HL-60/S4 treated with phorbol 12-myristate 13-acetate at 8.2 ng/mL for 4 days and 3 days (cell line): ENCODE data around the gene SEC31A.
"Not testable (repeated sequence)": the region's sequence is repeated elsewhere in the genome, so short reads cannot be mapped to it uniquely, and the experiment has no call there.

Experiments used
- in situ Hi-C: fragments of 300-500 bp; cut with MboI; formaldehyde crosslinking; loops from 2 replicates; pipeline ENCODE4 v1.15.0; 2022; ENCODE audit warnings: low sequenced_read_pairs

The SEC31A gene, protein sequence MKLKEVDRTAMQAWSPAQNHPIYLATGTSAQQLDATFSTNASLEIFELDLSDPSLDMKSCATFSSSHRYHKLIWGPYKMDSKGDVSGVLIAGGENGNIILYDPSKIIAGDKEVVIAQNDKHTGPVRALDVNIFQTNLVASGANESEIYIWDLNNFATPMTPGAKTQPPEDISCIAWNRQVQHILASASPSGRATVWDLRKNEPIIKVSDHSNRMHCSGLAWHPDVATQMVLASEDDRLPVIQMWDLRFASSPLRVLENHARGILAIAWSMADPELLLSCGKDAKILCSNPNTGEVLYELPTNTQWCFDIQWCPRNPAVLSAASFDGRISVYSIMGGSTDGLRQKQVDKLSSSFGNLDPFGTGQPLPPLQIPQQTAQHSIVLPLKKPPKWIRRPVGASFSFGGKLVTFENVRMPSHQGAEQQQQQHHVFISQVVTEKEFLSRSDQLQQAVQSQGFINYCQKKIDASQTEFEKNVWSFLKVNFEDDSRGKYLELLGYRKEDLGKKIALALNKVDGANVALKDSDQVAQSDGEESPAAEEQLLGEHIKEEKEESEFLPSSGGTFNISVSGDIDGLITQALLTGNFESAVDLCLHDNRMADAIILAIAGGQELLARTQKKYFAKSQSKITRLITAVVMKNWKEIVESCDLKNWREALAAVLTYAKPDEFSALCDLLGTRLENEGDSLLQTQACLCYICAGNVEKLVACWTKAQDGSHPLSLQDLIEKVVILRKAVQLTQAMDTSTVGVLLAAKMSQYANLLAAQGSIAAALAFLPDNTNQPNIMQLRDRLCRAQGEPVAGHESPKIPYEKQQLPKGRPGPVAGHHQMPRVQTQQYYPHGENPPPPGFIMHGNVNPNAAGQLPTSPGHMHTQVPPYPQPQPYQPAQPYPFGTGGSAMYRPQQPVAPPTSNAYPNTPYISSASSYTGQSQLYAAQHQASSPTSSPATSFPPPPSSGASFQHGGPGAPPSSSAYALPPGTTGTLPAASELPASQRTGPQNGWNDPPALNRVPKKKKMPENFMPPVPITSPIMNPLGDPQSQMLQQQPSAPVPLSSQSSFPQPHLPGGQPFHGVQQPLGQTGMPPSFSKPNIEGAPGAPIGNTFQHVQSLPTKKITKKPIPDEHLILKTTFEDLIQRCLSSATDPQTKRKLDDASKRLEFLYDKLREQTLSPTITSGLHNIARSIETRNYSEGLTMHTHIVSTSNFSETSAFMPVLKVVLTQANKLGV

DNA sequence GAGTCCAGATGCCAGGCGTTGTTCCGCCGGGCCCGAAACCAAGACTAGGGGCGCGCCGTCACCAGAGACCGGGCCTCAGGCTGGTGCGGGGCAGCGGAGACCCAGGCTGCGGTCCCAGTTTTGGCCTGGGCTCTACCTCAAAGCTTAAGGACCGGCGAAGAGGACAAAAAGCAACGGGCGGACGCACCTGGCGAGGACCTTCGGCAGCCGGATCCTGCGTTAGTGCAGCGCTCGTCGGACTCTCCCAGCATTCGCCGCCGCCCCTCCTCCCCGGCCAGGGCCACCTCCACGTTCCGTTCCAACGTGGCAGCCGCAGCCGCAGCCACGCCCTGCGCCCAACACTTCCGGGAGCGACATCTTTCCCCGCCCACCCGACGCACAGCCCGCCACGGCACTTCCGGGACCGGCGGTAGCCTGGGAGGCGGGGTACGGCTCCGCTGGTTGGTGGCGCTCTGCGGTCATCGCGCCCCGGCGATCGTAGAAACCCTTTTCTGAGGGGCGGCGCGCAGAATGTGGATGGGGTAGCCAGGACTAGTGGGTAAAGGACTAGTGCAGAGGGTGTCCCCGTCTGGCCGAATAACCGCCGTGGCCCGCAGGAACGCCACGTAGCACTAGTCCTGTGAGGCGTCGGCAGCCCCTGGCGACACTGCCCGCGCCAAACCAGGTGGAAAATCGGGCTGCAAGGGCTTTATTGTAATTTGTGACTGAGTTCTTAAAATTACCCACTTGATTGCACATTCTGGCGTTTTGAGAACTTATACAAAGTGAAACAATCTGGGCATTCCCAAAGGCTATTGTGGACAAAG is at the start of gene SEC31A:
Gene SEC31A, minus strand, starts transcription at position 253 of the 806 bp plus-strand sequence. CDS start 9,217 bp downstream, outside the sequence.
- in situ Hi-C loops: loop anchor here (25.0 kb wide), 1 partner anchor 396 kb away; the partner anchor contains the start of gene COQ2

DNA sequence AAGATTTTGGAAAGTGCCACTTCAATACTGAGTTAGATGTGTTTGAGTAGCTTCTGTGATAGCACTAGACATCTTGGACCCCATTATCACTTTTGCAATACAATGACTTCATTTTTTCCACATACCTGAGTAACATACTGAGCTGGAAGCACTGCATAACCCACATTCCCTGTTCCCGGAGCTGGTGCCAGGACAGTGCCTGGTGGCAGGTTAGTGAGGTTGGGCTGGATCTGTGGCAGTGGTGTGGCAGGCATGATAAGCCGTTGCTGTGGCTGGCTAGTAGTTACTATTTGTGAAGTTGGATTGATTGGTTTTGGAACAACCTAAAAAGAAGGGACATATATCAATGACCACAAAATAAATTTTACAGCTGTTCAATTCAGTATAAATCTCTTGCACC is 48.5 kb upstream of the SEC31A start:
- in situ Hi-C loops: no loop called here

DNA sequence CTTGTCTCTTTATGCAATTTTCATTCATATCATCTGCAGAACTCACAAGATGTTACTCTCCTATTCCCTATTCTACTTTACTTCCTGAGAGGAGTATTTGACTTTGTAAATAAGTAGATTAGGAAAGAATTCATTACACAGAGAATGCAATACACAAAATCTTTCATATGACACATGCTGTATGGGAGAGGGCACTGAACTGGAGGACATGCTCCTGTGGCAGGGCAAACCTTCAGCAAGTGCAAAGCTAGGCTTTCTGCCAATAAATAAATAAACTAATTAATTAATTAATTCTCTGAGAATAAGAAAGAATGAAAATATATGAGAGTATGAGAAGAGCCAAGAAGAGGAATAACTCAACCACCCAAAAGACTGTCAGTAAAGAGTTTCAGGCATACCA is 43.5 kb upstream of the SEC31A start:
- in situ Hi-C loops: no loop called here

DNA sequence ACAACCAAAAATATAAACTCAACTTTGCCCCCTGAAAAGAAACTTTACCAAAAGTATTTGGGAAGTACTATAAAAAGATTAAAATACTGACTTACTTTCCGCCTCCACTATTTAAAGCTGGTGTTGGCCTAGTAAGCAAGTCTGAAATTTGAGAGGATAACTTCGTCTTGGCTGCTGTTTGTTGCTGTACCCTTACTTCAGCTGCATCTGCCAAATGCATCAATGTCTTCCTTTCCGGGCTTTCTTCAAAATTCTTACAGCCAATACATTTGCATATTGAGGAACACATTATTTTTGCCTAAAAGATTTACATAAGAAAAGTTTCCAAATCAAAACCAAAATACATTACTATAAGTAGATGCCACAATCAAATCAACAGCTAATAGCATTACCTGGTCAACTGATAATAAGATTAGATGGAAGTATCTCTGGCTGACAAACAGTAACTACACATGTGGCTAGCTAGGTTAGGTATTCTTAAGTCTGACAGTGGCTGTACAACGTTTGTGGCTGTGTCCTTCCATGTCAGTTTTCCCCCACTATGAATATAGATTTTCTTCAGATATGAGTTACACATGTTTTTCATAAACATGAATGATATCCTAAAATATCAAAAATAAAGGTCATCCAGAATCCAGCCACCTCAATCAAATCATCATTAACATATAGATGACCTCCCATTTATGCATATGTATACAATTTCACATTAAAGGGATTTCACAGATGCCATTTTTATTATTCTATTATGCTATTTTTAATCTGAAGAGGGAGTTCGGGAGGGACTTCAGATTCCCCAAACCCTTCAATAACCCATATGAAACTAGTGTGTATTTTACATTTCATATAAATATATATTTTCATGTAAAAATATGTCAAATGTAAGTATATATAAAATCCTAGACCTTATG is 40.1 kb upstream of the SEC31A start:
- in situ Hi-C loops: no loop called here

DNA sequence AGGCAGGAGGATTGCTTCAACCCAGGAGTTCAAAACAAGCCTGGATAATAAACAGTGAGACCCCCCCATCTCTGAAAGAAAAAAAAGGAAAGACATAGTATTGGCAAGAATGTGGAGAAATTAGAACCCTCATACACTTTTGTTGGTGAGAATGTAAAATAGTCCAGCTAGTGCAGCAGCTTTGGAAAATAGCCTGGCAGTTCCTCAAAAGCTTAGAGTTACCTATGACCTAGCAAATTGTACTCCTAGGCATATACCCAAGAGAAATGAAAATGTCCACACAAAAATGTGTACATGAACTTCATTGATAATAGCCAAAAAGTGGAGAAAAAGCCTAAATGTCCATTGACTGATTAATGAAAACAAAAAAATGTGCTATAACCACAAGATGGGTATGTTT is 30.8 kb upstream of the SEC31A start:
- in situ Hi-C loops: no loop called here

DNA sequence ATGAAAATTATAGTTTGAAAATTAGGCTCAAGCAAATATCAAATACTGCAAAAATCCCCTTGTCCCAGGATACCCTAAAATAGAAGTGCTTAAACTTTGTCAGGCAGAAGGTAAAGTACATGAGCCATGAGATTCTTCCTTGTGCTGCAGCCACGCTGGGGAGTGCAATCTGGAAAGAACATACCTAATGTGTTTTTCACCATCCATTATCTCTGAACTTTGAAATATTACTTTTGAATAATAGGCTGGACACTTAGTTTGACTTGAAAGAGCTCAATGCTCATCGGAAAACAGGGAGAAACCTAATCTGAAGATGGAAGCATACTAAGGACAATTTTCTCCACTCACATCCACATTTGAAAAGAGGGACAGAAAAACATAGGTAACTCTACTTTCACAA is 28.4 kb upstream of the SEC31A start:
- in situ Hi-C loops: no loop called here

DNA sequence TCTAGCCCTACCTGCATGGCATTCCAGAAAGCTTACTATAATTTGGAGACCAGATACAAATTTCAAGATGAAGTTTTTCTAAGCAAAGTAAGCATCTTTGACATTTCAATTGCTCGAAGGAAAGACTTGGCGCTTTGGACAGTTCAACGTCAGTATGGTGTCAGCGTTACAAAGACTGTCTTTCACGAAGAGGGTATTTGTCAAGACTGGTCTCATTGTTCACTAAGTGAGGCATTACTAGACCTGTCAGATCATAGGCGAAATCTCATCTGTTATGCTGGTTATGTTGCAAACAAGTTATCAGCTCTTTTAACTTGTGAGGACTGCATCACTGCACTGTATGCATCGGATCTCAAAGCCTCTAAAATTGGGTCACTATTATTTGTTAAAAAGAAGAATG is 27.1 kb upstream of the SEC31A start:
- in situ Hi-C loops: no loop called here

DNA sequence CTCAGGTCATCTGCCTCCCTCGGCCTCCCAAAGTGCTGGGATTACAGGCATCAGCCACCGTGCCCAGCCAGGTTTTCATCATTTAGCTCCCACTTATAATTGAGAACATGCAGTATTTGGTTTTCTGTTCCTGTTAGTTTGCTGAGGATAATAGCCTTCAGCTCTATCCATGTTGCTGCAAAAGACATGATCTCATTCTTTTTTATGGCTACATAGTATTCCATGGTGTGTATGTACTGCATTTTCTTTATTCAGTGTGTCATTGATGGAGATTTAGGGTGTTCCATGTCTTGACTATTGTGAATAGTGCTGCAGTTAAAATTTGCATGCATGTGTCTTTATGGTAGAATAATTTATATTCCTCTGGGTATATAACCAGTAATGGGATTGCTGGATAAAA is 23.0 kb upstream of the SEC31A start:
- in situ Hi-C loops: not testable (repeated sequence)

DNA sequence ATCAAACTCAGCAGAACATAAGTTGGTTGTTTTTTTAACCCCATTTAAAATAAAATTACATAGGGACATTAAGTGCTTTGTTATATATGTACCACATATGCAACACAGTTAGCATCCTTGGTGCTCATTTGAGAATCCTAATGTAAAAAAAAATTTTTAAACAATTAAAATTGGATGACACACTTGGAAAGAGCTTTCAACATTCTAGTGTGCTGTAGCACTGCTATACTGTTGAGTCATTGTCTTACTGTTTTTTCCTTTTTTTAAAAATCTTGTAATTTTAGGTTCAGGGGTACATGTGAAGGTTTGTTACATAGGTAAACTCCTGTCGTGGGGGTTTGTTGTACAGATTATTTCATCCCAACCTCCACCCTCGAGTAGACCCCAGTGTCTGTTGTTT is 22.4 kb upstream of the SEC31A start:
- in situ Hi-C loops: no loop called here

DNA sequence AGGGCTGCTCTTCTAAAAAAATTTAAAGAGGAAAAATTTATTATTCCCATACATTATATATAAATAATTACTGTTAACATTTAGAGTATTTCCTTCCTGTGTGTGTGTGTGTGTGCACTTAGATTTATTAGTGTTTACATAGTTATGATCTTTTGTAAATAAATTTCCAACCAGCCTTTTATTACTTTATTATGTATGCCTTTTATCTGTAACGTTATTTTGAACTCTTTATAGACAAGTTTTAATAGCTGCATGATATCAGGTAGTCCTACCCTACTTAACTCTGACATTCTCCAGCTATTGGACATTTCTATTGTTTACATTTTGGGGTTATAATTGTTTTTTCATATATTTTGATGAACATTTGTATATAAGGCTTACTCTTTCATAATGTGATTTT is 18.4 kb upstream of the SEC31A start:
- in situ Hi-C loops: no loop called here

DNA sequence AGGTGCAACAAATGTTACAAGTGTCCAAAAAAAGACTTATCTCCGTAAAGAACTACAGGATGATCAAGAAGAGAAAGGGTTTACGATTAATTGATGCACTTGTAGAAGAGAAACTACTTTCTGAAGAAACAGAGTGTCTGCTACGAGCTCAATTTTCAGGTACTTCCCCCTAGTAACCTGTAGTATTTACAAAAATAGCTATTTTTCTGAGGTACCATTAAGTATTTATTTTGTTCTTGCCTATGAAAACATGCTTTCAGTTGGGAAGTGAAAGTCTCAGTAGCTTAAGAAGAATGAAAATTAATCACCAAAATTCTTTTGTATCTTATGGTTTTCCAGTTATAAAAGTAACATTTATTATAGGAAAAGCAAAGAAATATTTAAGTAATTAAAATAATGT is 15.5 kb upstream of the SEC31A start:
- in situ Hi-C loops: no loop called here

DNA sequence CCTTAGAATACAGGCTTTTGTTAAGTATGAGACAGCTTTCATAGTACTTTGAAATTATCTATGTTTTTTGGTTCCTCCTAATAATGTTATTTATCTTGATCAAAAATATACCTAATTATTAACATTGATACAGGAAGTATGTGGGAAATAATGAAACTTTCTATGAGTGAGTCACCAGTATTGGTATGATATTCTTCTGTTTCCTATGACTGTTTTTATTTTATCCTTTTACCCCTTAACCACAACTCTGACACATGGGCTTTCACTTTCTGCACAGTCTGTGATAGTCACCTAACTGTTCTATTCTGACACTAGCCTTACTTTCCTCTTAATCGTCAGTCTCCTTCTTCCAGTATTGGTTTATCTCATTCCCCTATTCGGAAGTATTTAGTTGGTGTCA is 14.3 kb upstream of the SEC31A start:
- in situ Hi-C loops: no loop called here

DNA sequence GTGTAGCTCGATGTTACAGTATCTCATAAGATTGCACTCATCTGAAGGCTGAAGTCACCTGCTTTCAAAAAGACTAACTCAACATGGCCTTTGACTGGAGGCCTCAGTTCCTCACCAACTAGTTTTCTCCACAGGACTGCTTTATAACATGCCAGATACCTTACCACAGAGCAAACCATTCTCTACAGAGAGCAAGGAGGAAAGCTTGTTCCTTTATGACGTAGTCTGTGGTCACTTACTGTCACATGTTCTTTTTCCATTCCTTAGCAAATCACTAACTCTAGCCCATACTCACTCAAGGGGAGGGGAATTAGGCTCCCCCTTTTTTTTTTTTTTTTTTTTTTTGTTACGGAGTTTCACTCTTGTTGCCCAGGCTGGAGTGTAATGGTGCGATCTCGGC is 12.8 kb upstream of the SEC31A start:
- in situ Hi-C loops: no loop called here

DNA sequence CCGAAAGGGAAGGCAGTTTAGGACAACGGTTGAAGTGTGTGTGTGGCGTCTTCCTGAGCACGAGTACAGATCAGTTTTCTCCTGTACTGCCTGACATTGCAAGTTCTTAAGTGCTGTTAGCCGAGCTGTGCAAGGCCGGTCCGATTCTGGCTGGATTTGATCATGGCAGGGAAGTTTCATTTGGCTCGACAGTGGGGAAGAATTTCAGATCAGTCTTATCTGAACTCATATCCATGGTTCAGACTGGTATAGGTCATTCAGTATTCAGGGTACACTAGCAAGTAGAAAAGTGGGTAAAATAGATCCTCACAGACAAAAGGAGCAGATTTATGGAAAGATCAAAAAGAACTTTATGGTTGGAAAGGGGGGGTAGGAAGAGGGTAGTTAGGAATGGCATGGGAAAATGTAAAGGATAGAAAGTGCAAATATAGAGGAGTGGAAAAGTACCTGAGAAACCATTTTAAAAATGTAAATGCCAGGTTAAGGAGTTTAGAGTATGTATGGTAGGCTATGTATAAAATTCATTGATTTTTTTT is 10.3 kb upstream of the SEC31A start:
- in situ Hi-C loops: no loop called here

DNA sequence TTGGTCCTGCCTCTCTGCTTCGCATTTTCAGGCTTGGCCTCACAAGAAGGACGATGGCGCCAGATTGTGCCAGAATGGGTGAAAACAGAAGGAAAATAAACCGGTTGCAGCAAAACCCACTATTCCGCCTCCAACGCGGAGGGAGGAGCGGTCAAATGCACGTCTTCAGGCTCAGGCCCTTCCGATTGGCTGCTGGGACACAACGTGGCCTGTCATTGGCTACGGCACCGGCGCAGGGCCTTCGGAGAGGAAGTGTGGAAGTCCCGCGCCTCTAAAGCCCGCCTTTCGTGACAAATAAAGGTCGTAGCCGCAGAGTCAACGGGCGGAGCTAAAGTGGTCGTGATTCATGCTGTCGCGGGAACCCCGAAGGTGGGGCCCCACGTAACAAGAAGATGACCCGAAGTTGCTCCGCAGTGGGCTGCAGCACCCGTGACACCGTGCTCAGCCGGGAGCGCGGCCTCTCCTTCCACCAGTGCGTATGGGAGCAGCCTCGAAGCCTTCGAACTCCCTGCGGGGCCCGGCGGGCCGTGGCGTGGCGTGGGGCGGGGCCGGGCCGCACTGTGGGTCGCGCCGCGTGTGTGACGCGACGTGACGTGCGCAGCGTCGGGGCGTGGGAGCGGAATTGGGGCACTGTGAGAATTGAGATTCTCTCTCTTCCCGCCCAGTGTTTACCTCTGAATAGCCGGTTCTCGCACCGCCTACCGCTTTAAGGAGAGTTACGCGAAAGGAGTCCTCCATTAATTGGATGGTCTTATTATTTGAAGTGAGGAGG is 9.6 kb upstream of the SEC31A start, which contains the start of gene THAP9:
Gene THAP9, plus strand, starts transcription at position 325 of the 772 bp plus-strand sequence. Its CDS starts 68 bp downstream, at position 393.
- in situ Hi-C loops: no loop called here

DNA sequence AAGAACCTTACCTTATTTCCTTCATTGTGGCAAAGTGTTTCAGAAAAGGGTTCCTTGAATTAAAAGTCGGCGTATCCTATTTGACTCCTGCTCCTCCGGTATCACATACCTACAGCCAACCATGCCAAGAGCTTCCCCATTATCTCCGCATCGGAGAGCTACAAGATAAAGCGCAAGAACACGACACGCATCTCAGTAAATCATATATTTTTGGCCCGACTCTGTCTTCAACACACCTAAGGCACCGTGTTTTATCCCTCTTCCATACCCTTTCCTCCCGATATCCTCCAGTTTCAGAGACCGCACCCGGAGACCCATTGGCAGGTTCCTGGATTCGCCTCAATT is 9.1 kb upstream of the SEC31A start:
- in situ Hi-C loops: no loop called here

DNA sequence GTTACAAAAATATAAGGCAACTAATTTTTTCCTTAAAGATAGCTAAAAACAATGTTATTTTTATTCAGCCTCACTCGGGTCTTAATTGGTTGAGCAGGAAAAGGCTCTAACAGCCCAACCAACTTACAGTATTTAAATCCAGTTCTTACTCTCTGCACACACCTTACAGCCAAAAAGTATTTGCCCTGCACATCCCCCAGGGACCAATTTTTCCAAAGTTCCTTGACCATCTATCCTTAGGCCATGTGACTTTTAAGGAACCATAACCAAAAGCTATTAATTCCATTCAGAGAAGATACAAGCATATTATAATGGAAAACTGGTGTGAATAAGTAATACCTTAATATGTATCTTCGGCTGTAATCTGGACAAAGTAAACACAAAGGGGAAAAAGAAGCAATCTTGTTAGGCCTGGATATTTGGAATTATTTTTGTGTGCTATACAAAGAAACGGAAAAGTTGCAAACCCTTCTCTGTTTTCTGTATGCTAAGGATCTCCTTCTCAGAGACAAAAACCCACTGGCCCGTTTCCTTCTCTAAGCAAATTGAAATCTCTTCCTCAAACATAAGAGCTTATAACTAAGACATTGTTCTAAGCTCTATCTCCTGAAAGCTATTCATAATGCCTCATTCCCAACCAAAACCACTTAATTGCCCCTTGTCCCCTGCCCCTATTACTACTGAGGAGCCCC is 8.6 kb upstream of the SEC31A start:
- in situ Hi-C loops: loop anchor here (25.0 kb wide), 1 partner anchor 388 kb away; the partner anchor contains the start of gene COQ2
